Stimulated activated naive CD8-positive, alpha-beta T cell treated with anti-CD3 and anti-CD28 coated beads, Interleukin-15, amount 100 ng/mL, for 72 hours (primary cell): ENCODE data around the gene UGT1A1.

ENCODE experiments used
- ATAC-seq: fragments of 150-1000 bp; cut with Tn5 transposase; 2 replicates; pipeline ENCODE4 v1.10.0; 2021; ENCODE audit warnings: mild to moderate bottlenecking, moderate library complexity
- DNase-seq, 2 donors: peaks; one replicate each; pipeline ENCODE4 v3.0.0; 2021 to 2022
- H3K27ac Mint-ChIP-seq, 2 donors: one replicate each; pipeline ENCODE4 v1.8.0; 2022; ENCODE audit warnings: mild to moderate bottlenecking in 2 of 2, mixed read lengths in 2 of 2, moderate library complexity in 2 of 2
- H3K27me3 Mint-ChIP-seq: one replicate; pipeline ENCODE4 v1.8.0; 2022; ENCODE audit warnings: mixed read lengths
- H3K4me1 Mint-ChIP-seq: one replicate; pipeline ENCODE4 v1.8.0; 2022; ENCODE audit warnings: mild to moderate bottlenecking, mixed read lengths
- H3K4me3 Mint-ChIP-seq, 2 donors: one replicate each; pipeline ENCODE4 v1.8.0; 2022; ENCODE audit warnings: mild to moderate bottlenecking in 2 of 2, mixed read lengths in 2 of 2, moderate library complexity in 1 of 2
- H3K9me3 Mint-ChIP-seq, 2 donors: one replicate each; pipeline ENCODE4 v1.8.0; 2022; ENCODE audit warnings: mixed read lengths in 2 of 2

UGT1A1 gene

GRCh38 chr2:233816771-233817170, 56.7 kb downstream of the UGT1A1 start:
- DNase-seq (no peak), ATAC-seq (no peak)
- peaks cover 6% of the 10 kb centered on the region for H3K4me1 Mint-ChIP-seq
- H3K9me3 Mint-ChIP-seq: no peaks in the 10 kb centered on the region
- H3K27ac Mint-ChIP-seq: no peak overlapping the region
- no peak overlapping the region for H3K4me3 Mint-ChIP-seq
- peaks cover 27% of the 10 kb centered on the region for H3K27me3 Mint-ChIP-seq

DNA sequence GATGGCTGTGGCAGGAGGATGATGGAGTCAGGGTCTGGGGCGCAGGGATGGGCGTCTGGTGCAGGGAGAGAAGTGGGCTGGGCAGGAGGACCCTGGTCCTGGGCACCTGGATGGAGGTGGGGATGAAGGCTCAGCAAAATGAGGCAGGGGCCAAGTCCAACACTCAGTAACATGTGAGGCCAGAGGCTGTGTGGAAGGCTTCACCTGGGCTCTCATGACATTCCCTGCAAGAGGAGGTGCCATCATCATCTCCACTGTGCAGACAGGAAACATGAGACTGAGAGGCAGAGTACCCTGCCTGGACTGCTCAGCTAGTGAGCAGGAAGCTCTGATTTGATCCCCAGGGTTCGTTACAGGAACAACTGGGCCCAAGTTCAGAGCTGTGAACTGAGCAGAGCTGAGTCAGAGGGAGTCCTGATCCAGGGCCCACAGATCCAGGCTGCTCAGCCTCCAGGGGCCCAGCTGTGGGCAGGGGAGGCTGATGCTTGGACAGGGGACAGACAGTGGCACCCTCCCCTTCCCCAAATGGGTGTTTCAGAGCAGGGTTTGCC, 57.4 kb downstream of the UGT1A1 start:
- H3K27ac Mint-ChIP-seq: no peak overlapping the region
- peaks cover 23% of the 10 kb centered on the region for H3K27me3 Mint-ChIP-seq
- ATAC-seq: no peak
- peaks cover 6% of the 10 kb centered on the region for H3K4me1 Mint-ChIP-seq
- no peaks in the 10 kb centered on the region for H3K9me3 Mint-ChIP-seq
- DNase-seq: no peak
- H3K4me3 Mint-ChIP-seq: no peak overlapping the region

DNA sequence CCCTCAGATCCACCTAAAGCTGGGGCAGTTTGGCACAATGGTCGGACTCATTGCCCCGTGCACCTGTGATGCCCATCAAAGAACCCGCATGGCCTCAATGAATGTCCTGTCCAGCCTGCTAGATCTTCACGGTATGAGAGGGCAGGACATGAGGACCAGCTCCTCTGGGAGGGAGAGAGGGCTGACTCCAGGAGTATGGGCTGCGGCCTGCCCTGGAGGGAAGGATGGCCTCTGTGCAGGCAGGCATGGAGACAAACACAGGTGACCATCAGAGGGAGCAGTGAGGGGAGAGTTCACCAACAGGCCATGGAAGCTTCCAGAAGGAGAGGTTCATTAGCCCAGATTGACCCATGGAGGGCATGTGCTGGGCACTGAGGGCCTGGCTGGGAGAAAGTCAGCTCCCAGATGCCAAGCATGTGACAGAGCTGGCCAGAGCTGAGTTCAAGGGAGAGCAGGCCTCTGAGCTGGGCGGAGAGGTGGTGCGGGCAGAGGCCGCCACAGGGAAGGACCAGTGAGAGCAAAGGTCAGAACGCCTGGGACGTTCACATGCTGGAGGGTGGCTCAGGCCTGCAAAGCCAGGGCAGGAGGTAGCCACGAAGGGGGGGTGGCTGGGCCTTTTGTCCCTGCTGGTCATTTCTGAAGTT, 58.0 kb downstream of the UGT1A1 start:
- H3K27me3 Mint-ChIP-seq: peaks cover 23% of the 10 kb centered on the region
- DNase-seq: no peak
- no peaks in the 10 kb centered on the region for H3K9me3 Mint-ChIP-seq
- H3K27ac Mint-ChIP-seq: peak overlapping the region in 1 of 2 donors; percentile 91
- peaks cover 6% of the 10 kb centered on the region for H3K4me1 Mint-ChIP-seq
- no peak overlapping the region for H3K4me3 Mint-ChIP-seq
- ATAC-seq: no peak

DNA sequence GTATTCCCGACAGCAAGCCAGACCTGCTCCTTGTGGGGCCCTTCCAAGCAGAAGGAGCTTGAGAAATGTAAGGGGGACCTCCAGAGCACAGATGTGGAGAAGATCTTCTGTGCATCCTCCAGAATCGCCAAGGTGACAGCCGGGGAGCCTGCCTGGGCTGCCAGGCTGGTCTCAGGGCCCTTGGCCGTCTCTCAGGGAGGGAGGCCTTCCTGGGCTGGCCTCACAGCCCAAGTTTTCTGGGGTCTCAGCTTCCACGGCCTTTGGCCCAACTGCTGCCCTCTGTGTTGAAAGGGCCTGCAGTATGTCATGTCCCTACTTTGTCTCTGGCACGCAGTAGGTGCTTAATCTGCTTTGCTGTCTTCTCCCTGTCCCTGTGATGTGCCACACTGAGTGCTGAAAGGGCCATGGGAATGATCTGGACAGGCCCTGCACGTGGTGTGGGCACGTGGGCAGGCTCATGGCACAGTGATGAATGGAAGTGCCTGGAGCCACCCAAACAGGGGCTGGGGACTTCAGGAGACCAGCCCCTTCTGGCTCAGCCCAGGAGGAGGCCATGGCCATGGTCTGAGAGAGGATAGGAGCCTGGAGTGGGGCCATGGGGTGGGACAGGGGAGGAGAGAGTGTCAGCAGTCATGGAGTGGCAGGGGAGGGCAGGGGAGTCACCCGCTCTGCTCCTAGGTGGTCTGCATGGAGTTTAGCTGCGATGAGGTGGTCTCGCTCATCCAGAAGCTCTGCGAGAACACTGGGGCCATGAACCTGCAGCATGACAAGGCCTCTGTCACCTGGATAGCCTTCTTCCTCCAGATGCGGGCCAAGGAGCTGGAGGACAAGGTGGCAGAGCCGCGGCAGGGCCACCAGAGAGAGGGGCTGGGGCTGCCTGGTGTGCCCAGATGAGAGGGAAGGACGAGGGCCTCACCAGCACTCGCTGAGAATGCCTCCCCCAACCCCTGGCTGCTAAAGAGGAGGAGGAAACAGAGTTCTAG, 58.9 kb downstream of the UGT1A1 start:
- Mint-ChIP-seq H3K4me3 (no peak overlapping the region), H3K27me3 (peaks cover 23% of the 10 kb centered on the region), H3K4me1 (peaks cover 6% of the 10 kb centered on the region), H3K9me3 (no peaks in the 10 kb centered on the region), H3K27ac (no peak overlapping the region)
- DNase-seq (no peak), ATAC-seq (no peak)

DNA sequence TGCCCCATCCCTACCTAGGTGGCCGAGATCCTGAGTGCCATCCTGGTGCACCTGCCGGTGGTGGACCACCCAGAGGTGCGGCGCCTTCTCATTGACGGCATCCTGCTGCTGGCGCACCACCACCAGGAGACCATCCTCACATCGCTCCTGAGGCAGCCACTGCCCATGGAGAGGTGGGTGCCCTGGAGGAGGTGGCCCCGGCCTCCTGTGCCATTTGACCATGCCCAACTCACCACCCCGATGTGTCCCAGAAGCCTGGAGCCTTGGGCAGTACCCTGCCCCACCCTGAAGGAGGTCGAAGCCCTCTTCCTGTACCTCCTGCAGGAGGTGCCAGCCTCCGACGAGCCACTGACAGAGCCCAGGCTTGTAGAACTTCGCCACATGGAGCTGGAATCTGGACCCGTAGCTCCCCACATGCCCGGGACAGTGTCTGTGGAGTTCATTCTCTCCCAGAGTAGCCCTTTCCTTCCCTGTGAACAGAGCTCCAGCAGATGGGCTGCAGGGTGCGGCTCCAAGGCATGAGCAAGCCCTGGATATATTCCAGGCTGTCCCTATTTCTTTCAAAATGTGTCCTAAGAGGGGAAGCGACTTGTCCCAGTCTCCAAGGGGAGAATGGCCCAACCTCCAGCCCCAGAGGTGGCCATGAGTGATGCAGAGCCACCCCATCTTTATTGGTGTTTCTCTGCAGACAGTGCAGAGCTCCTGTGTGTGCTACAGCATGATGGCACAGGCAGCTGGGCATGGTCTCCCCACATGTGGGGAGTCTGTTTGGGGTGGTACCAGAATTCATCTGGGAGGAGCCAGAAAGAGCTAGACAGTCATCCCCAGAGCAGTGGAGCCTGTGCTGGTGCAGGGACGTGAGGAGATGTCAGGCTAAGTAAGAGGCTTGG, 60.1 kb downstream of the UGT1A1 start:
- Mint-ChIP-seq H3K4me1 (peaks cover 6% of the 10 kb centered on the region), H3K4me3 (no peak overlapping the region), H3K27ac (no peak overlapping the region), H3K27me3 (peaks cover 23% of the 10 kb centered on the region), H3K9me3 (no peaks in the 10 kb centered on the region)
- ATAC-seq (no peak), DNase-seq (no peak)

- H3K4me3 Mint-ChIP-seq: no peak overlapping the region
- no peak for DNase-seq
- H3K4me1 Mint-ChIP-seq: peaks cover 6% of the 10 kb centered on the region
- no peak for ATAC-seq
- H3K9me3 Mint-ChIP-seq: no peaks in the 10 kb centered on the region
- H3K27me3 Mint-ChIP-seq: peaks cover 18% of the 10 kb centered on the region
- no peak overlapping the region for H3K27ac Mint-ChIP-seq
These were observed 60.7 kb downstream of the UGT1A1 start for GRCh38 chr2:233820774-233821105.

GRCh38 chr2:233821196-233821595, 61.1 kb downstream of the UGT1A1 start:
- ATAC-seq: no peak
- Mint-ChIP-seq H3K4me1 (peaks cover 6% of the 10 kb centered on the region), H3K9me3 (no peaks in the 10 kb centered on the region), H3K4me3 (no peak overlapping the region), H3K27me3 (peaks cover 13% of the 10 kb centered on the region), H3K27ac (no peak overlapping the region)
- no peak for DNase-seq

DNA sequence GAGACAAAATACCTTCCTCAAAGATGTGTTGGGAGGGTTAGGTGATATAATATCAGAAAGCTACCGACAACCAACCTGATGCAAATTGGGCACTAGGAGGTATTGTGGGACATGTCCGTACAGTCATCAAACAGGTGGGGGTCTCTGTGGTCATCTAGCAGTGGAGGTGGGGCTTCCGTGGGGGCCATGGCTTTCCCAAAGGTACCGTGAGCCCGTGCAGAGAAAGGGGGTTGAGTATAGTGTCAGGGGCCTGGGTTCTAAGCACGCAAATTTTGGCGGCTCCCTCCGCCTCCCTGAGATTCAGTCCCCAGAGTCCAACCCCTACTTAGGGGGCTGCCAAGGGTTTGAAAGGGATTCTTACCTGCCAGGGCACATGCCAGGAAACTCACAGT, 61.6 kb downstream of the UGT1A1 start:
- H3K4me3 Mint-ChIP-seq: no peak overlapping the region
- H3K27ac Mint-ChIP-seq: no peak overlapping the region
- ATAC-seq (no peak), DNase-seq (no peak)
- H3K4me1 Mint-ChIP-seq: peaks cover 6% of the 10 kb centered on the region
- H3K9me3 Mint-ChIP-seq: no peaks in the 10 kb centered on the region
- peaks cover 8% of the 10 kb centered on the region for H3K27me3 Mint-ChIP-seq

DNA sequence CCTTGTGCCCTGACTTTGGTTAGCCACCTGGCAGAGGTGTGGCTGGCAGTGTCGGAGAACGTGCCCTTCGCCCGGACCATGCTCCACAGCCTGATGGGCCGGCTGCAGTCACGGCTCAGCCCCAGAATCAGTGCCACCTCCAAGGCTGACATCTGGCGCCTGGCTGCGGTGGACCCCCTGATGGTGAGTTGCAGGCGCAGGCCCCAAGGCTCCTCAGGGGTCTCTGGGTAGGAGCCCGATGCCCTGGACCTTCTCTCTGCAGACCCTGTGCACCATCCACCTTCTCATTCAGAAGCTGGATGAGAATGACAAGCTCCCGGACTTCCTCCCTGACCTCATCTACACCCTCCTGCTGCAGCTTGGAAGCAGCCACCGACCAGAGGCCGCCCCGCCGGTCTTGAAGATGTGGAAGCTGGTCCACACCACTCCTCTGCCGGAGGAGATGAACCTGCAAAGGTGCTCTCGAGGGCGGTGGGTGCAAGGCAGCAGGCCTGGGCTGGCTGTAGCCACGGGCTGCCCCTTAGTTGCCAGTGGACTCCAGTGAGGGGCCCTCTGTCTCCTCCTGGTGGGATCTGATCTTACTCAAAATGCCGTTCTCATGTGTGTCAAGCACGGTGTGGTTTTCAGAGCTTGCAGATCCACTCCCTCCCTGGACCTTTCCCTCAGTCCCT, 62.2 kb downstream of the UGT1A1 start:
- H3K4me3 Mint-ChIP-seq: no peak overlapping the region
- ATAC-seq (no peak), DNase-seq (no peak)
- peaks cover 2% of the 10 kb centered on the region for H3K4me1 Mint-ChIP-seq
- no peak overlapping the region for H3K27ac Mint-ChIP-seq
- H3K27me3 Mint-ChIP-seq: peaks cover 3% of the 10 kb centered on the region
- no peaks in the 10 kb centered on the region for H3K9me3 Mint-ChIP-seq
